ENCODE measurements around the gene ILF2.
A peak's percentile ranks its signal among the peaks of the same experiment; 100 is the strongest.

Gene ILF2

DNA sequence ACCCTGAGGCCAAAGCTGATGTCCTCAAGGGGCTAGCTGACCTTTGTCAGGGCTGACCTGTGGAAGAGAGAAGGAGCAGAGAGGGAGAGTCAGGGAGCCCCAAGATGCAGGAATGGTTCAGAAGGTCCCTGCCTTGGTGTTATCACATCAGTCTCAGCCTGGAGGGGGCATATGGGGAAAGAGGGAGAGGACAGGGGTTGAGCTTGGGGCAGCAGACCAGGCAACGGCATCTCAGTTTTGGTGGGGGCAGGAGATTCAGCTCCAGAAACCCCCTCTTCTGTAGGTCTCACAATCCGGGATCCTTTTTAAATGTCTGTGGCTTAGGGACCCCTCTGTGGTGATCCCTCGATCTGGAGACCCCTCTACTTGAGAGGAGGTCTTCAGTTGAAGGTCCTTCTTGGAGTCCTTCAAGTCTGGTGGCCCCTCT lies 44.3 kb downstream of the ILF2 start:
- DNase-seq = no peak

DNA sequence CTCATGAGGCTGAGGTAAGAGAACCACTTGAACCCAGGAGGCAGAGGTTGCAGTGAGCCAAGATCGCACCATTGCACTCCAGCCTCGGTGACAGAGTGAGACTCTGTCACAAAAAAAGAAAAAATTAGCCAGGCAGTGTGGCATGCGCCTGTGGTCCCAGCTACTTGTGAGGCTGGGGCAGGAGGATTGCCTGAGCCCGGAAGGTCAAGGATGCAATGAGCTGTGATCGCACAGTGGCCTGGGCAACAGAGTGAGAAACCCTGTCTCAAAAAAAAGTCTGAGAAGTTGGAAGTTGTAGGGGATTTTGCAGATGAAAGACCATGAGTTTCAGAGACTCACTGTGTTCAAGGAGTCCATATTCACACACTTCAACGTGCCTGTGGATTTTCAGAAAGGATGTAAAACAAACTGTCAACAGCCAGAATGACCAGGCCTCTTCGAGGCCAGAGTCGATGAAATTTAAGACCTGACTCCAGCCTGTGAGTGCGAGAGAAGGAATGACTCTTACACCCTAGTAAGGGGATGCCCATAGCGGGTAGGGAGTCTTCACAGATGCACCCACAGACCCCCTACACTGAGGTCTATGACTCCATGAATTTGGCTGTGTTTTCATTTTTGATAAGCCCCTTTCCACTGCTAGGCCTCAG lies 45.7 kb downstream of the ILF2 start:
- DNase-seq = no peak

GRCh38 chr1:153623101-153623500 lies 47.7 kb downstream of the ILF2 start:
- no peak for DNase-seq

GRCh38 chr1:153619171-153619570 lies 51.6 kb downstream of the ILF2 start:
- no peak for DNase-seq

DNA sequence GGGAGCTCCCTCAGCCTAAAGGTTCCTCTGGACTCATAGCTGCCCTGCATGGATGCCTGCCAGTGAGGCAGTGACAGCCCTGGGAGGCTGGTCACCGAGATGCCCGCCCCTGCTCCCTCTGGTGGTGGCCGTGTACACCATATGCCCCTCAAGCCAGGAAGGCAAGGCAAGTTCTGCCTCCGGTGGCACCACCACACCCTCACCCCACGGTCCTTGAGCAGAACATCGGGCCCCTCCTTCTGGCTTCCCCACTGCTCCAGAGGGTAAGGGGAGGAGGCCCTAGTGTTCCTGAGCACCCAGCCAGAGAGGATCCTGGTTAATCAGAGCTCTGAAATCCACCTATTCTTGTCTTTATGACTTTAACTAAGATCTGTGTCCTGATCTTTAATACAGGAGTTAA lies 53.1 kb downstream of the ILF2 start:
- peak; percentile 88 to 92 for DNase-seq

GRCh38 chr1:153616917-153617311 lies 53.9 kb downstream of the ILF2 start:
- no peak for DNase-seq

GRCh38 chr1:153616144-153616916 lies 54.5 kb downstream of the ILF2 start, which contains the start of gene S100A14:
TSS of gene S100A14 (minus strand) at chr1:153616325. CDS start at chr1:153615858, 467 bp downstream.
- DNase-seq = no peak

- no peak for DNase-seq
Measured at GRCh38 chr1:153615406-153615805, 55.4 kb downstream of the ILF2 start.

DNA sequence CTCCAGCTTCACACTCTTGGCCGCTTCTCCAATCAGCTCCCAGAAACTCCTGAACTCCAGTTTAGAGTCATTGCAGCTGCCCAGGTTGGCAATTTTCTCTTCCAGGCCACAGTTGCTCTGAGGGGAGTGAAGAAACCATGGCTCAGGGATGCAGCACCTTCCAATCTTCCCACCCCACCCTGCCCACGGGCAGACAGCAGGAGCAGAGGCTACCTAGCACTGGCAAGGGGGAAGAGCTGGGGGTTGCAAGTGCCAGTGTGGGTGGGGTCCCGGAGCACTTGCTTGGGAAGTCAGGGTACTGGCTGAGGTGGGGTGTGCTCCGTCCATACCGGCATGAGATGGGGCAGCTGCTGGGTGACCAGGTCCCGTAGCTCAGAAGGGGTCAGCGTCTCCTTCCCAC lies 55.9 kb downstream of the ILF2 start:
- no peak for DNase-seq

DNA sequence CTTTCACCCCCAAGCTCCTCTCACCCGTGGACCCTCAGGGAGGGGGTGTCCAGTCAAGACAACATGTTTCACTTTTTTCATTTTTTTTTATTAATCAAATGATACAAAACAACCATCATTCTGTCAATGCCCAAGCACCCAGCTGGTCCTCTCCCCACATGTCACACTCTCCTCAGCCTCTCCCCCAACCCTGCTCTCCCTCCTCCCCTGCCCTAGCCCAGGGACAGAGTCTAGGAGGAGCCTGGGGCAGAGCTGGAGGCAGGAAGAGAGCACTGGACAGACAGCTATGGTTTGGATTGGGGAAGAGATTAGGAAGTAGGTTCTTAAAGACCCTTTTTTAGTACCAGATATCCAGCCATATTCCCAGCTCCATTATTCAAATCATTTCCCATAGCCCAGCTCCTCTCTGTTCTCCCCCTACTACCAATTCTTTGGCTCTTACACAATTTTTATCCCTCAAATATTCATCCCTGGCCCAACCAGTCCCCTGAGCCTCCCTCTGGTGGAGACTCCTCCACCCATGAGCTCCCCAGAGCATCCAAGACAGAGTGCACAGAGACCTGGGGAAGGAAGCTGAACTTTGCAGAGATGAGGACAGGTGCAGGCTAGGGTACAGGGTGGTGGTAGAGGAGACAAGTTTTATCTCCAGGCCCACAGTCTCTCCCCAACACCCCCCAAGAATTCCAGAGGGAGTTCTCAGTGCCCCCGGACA lies 56.4 kb downstream of the ILF2 start:
- DNase-seq = no peak

GRCh38 chr1:153613406-153613805 lies 57.4 kb downstream of the ILF2 start:
- DNase-seq = no peak

GRCh38 chr1:153612755-153613331 lies 58.0 kb downstream of the ILF2 start, which contains the start of gene S100A16:
TSS of gene S100A16 (minus strand) at chr1:153613137. CDS start at chr1:153608151, 4,986 bp downstream.
- DNase-seq = no peak

GRCh38 chr1:153612111-153612754 lies 58.6 kb downstream of the ILF2 start:
- DNase-seq = no peak
